Astrocyte (in vitro differentiated cells and primary cell): Measurements from ENCODE around the gene RTKN2. TPM values are rescaled to one million over a fixed set of nuclear protein-coding genes. Genes with fewer than 3 reads are reported as not detected.

ENCODE experiments used
- DNase-seq: peaks from one replicate; pipeline ENCODE4 v3.0.0-alpha.2; 2010; ENCODE audit warnings: low read depth
- FAIRE-seq: peaks from 2 replicates; lab custom pipeline; 2011; peaks lifted over from hg19 to GRCh38; lab: Jason Lieb, UNC
- H2AFZ ChIP-seq: 2 replicates; pipeline ENCODE4 v1.6.0; 2012; ENCODE audit warnings: low read depth, low read length, inconsistent platforms
- H3K27ac ChIP-seq: 2 replicates; pipeline ENCODE4 v1.5.1; 2011; ENCODE audit warnings: low read depth, low read length, inconsistent platforms
- H3K27me3 ChIP-seq: 2 replicates; pipeline ENCODE4 v1.6.0; 2011; ENCODE audit warnings: low read length, inconsistent platforms; ENCODE audit not compliant: insufficient read depth
- H3K36me3 ChIP-seq: 2 replicates; pipeline ENCODE4 v1.5.1; 2011; ENCODE audit warnings: low read length, inconsistent platforms; ENCODE audit not compliant: insufficient read depth
- H3K4me1 ChIP-seq: 2 replicates; pipeline ENCODE4 v1.5.1; 2011; ENCODE audit warnings: low read length, inconsistent platforms; ENCODE audit not compliant: insufficient read depth
- H3K4me2 ChIP-seq: 2 replicates; pipeline ENCODE4 v1.6.0; 2012; ENCODE audit warnings: low read length, inconsistent platforms
- H3K4me3 ChIP-seq: 2 replicates; pipeline ENCODE4 v1.5.1; 2011; ENCODE audit warnings: low read depth, mild to moderate bottlenecking, low read length, inconsistent platforms; ENCODE audit not compliant: insufficient read depth
- H3K79me2 ChIP-seq: 2 replicates; pipeline ENCODE4 v1.6.0; 2012; ENCODE audit warnings: mild to moderate bottlenecking, low read length, inconsistent platforms; ENCODE audit not compliant: insufficient read depth
- H3K9ac ChIP-seq: 2 replicates; pipeline ENCODE4 v1.6.0; 2012; ENCODE audit warnings: mild to moderate bottlenecking, low read length, inconsistent platforms
- H3K9me3 ChIP-seq: 2 replicates; pipeline ENCODE4 v1.5.1; 2012; ENCODE audit warnings: low read depth, mild to moderate bottlenecking, low read length, inconsistent platforms; ENCODE audit not compliant: insufficient read depth
- H4K20me1 ChIP-seq: 2 replicates; pipeline ENCODE4 v1.6.0; 2012; ENCODE audit warnings: low read length, inconsistent platforms; ENCODE audit not compliant: insufficient read depth
- H3K27ac Mint-ChIP-seq: one replicate; pipeline ENCODE4 v1.8.0; 2021; ENCODE audit warnings: mild to moderate bottlenecking, mixed read lengths; ENCODE audit not compliant: unreplicated experiment
- H3K27me3 Mint-ChIP-seq: one replicate; pipeline ENCODE4 v1.8.0; 2021; ENCODE audit warnings: low read depth, mixed read lengths; ENCODE audit not compliant: unreplicated experiment
- H3K36me3 Mint-ChIP-seq: one replicate; pipeline ENCODE4 v1.8.0; 2021; ENCODE audit warnings: low read depth, mixed read lengths; ENCODE audit not compliant: unreplicated experiment
- H3K4me1 Mint-ChIP-seq: one replicate; pipeline ENCODE4 v1.8.0; 2021; ENCODE audit warnings: low read depth, mixed read lengths; ENCODE audit not compliant: unreplicated experiment
- H3K4me3 Mint-ChIP-seq: one replicate; pipeline ENCODE4 v1.8.0; 2021; ENCODE audit warnings: mild to moderate bottlenecking, moderate library complexity, mixed read lengths; ENCODE audit not compliant: unreplicated experiment
- H3K9me3 Mint-ChIP-seq: one replicate; pipeline ENCODE4 v1.8.0; 2021; ENCODE audit warnings: mild to moderate bottlenecking, mixed read lengths; ENCODE audit not compliant: unreplicated experiment
- EZH2 ChIP-seq: IDR thresholded peaks from 2 replicates; pipeline ENCODE4 v1.6.1; 2012; ENCODE audit warnings: mild to moderate bottlenecking, low read length, inconsistent platforms; ENCODE audit not compliant: insufficient read depth
- total RNA-seq: library from RNA; stranded (reverse); gene quantifications from 2 replicates; pipeline ENCODE4 v1.2.1, GENCODE V29; 2021
- TF ChIP-seq, protein P1 (sequence below): IDR thresholded peaks from 2 replicates; pipeline ENCODE4 v1.5.1; 2011; ENCODE audit warnings: low read depth, mild to moderate bottlenecking, inconsistent platforms, low read length, moderate library complexity; ENCODE audit not compliant: insufficient read depth

The RTKN2 gene
- total RNA-seq, 1 donor from 2014 or later = 8.4 TPM

DNA sequence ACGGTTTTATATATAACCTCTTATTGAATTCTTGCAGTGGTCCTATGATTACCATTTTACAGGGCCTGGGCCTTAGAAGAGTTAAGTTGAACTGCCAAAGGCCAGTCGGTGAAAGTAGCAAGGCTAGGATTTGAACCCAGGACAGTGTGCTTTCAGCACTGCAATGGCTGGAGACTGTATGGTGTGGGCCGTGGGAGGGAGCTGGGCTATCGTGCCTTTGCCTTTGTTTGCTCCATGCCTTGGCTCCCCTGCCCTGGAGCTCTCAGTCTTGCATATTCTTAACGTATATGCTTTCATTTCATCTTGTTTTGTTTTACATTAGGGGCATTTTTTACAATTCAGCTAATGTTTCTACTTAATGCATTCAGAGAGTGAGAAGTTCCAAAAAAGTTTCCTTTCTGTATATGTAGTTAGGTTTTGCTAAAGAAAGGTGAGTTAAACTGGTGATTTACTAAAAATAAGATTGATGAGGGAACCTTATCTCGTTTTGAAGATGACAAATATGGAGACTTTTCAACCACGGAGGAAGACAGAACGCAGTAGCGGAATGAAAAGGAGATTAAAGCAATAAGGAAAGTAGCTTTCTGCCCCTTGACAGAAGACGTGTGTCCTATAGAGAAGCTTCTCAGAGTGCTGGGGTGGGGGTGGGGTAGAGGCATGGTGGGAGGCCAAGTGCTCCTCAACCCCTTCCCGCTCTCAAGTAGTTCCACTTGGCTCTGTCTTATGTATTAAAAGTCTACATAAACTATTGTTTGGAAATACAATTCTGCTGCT, 82.5 kb downstream of the RTKN2 start:
- Histone ChIP-seq H3K4me1 (no peaks in the 10 kb centered on the region), H3K36me3 (no peaks in the 10 kb centered on the region), H2AFZ (no peak overlapping the region), H3K79me2 (no peaks in the 10 kb centered on the region), H3K9ac (no peak overlapping the region), H4K20me1 (no peaks in the 10 kb centered on the region), H3K9me3 (no peaks in the 10 kb centered on the region), H3K27ac (no peak overlapping the region), H3K4me2 (no peak overlapping the region), H3K4me3 (no peak overlapping the region), H3K27me3 (no peaks in the 10 kb centered on the region)
- no peak for TF ChIP-seq EZH2
- TF ChIP-seq, protein P1, sequence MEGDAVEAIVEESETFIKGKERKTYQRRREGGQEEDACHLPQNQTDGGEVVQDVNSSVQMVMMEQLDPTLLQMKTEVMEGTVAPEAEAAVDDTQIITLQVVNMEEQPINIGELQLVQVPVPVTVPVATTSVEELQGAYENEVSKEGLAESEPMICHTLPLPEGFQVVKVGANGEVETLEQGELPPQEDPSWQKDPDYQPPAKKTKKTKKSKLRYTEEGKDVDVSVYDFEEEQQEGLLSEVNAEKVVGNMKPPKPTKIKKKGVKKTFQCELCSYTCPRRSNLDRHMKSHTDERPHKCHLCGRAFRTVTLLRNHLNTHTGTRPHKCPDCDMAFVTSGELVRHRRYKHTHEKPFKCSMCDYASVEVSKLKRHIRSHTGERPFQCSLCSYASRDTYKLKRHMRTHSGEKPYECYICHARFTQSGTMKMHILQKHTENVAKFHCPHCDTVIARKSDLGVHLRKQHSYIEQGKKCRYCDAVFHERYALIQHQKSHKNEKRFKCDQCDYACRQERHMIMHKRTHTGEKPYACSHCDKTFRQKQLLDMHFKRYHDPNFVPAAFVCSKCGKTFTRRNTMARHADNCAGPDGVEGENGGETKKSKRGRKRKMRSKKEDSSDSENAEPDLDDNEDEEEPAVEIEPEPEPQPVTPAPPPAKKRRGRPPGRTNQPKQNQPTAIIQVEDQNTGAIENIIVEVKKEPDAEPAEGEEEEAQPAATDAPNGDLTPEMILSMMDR = no peak
- H3K27me3 Mint-ChIP-seq = no peaks in the 10 kb centered on the region
- DNase-seq (no peak), FAIRE-seq (peak; percentile 56)
- H3K4me3 Mint-ChIP-seq = no peak overlapping the region
- peaks cover 2% of the 10 kb centered on the region for H3K4me1 Mint-ChIP-seq
- H3K27ac Mint-ChIP-seq = no peak overlapping the region
- peaks cover under 1% of the 10 kb centered on the region for H3K9me3 Mint-ChIP-seq
- H3K36me3 Mint-ChIP-seq = peaks cover 4% of the 10 kb centered on the region

DNA sequence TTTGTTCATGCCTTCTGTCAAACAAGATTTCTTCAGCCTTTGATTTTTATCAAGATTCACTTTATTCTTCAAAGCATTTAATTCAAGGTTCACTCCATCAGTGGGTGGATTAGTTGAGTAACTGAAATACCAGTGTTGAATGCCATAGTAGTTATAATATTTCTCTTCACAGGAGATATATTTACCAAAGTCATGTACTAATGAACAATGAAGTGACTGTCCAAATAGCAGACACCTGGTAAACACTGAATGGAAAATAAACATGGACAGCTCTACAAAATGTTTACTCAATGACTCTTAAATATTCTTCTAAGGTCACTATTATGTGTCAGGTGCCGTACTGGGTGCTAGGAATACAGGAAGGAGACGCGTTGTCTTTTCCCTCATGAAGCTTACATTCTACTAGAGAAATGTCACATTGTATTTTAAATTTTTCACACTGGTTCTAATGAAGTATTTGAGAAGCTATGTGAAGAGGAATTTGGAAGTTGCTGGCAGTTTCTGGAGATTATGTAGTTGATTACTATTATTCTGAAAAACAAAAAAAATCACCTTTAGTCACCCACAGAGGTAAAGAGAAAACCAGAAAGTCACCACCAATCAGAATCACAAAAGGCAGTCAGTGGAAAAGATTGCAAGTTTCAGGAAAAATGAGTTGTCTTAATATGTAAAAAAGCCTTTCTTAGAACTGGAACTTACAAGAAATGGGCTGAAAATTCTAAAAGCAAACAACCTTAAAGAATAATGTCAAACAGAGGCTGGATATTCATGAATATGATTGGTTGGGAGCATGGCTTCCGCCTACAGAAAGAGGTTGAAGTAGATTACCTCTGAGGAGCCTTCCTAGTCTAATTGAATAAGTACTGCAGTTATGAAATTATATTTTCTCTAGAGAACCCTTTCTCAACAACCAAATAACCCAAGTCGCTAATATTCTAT, 84.5 kb downstream of the RTKN2 start:
- H3K36me3 ChIP-seq = no peaks in the 10 kb centered on the region
- Mint-ChIP-seq H3K4me3 (no peak overlapping the region), H3K27ac (no peak overlapping the region), H3K9me3 (peaks cover 4% of the 10 kb centered on the region), H3K36me3 (peaks cover 2% of the 10 kb centered on the region), H3K27me3 (no peaks in the 10 kb centered on the region), H3K4me1 (peaks cover 2% of the 10 kb centered on the region)
- no peaks in the 10 kb centered on the region for H4K20me1 ChIP-seq
- no peak overlapping the region for H2AFZ ChIP-seq
- no peaks in the 10 kb centered on the region for H3K27me3 ChIP-seq
- no peak overlapping the region for H3K9ac ChIP-seq
- no peak overlapping the region for H3K4me2 ChIP-seq
- no peaks in the 10 kb centered on the region for H3K4me1 ChIP-seq
- no peaks in the 10 kb centered on the region for H3K79me2 ChIP-seq
- TF ChIP-seq, protein P1 = no peak
- TF ChIP-seq EZH2 = no peak
- H3K9me3 ChIP-seq = no peaks in the 10 kb centered on the region
- FAIRE-seq = no peak
- no peak overlapping the region for H3K4me3 ChIP-seq
- H3K27ac ChIP-seq = no peak overlapping the region
- DNase-seq = peak; percentile 27
